GM12875 (cell line): Measurements from ENCODE around the gene SIGLEC8.

Source experiments
- H3K4me3 ChIP-seq: one replicate; pipeline ENCODE4 v1.5.1; 2011; ENCODE audit warnings: low read depth, low read length, control low read depth
- CTCF ChIP-seq: IDR thresholded peaks from 2 replicates; pipeline ENCODE4 v1.5.1; 2011; ENCODE audit warnings: low read depth, mild to moderate bottlenecking, control low read depth, inconsistent platforms, low read length, moderate library complexity, borderline replicate concordance; ENCODE audit not compliant: insufficient read depth

Gene SIGLEC8

GRCh38 chr19:51472607-51473006 is 14.4 kb upstream of the SIGLEC8 start:
- no peak for TF ChIP-seq CTCF
- H3K4me3 ChIP-seq: no peak overlapping the region

- TF ChIP-seq CTCF: no peak
Observed at GRCh38 chr19:51471527-51471926, 13.3 kb upstream of the SIGLEC8 start.

GRCh38 chr19:51470966-51471365 is 12.7 kb upstream of the SIGLEC8 start:
- no peak overlapping the region for H3K4me3 ChIP-seq
- TF ChIP-seq CTCF: no peak

More at GRCh38 chr19:51471527-51471926, 13.3 kb upstream of the SIGLEC8 start:
- H3K4me3 ChIP-seq: no peak overlapping the region

- no peak for TF ChIP-seq CTCF
- H3K4me3 ChIP-seq: no peak overlapping the region
Observed at GRCh38 chr19:51469629-51470028, 11.4 kb upstream of the SIGLEC8 start.

GRCh38 chr19:51469162-51469561 is 10.9 kb upstream of the SIGLEC8 start:
- no peak for TF ChIP-seq CTCF
- H3K4me3 ChIP-seq: no peak overlapping the region

- no peak overlapping the region for H3K4me3 ChIP-seq
- no peak for TF ChIP-seq CTCF
Observed at GRCh38 chr19:51468545-51468920, 10.3 kb upstream of the SIGLEC8 start.

GRCh38 chr19:51467864-51468544 is 9.8 kb upstream of the SIGLEC8 start:
- TF ChIP-seq CTCF: no peak
- no peak overlapping the region for H3K4me3 ChIP-seq
